Suppressor macrophage (primary cell): ENCODE data around the gene TREML4.

ENCODE experiments used
- DNase-seq, 4 experiments: peaks; one replicate each; pipeline ENCODE4 v3.0.0-alpha.2; 2020 to 2022

TREML4 gene

GRCh38 chr6:41288030-41288753 lies 60.0 kb downstream of the TREML4 start:
- peak in 3 of 4 experiments; percentile 10 to 47 (median 41) for DNase-seq
